ENCODE data around the gene CLDN20. TPM values are rescaled to one million over a fixed set of nuclear protein-coding genes. Genes with fewer than 3 reads are reported as not detected.

CLDN20 gene
- polyA plus RNA-seq, 1 experiment = not detected

- Histone ChIP-seq H3K27me3 (ENCODE audit: control insufficient read depth, insufficient read depth, low read length) (no peaks in the 10 kb centered on the region), H3K36me3 (ENCODE audit: control insufficient read depth, insufficient read depth, low read length) (peaks cover 3% of the 10 kb centered on the region; the same call in 1 of the 2 replicates), H3K4me3 (ENCODE audit: low read depth, low read length) (no peak overlapping the region)
- CTCF ChIA-PET = interaction anchor here (1.9 kb wide), 1 partner anchor 9 kb away, joined by 4 read pairs; no protein-coding TSS in a partner anchor
- DNase-seq (ENCODE audit: low read depth) = no peak
- no peak for TF ChIP-seq CTCF (IDR thresholded peaks at IDR 0.05; ENCODE audit: insufficient read depth, low read depth, low read length)
- POLR2A ChIA-PET = interaction anchor here (0.5 kb wide), 1 partner anchor 1784 kb away, joined by 11 read pairs; no protein-coding TSS in a partner anchor
These were observed 12.8 kb downstream of the CLDN20 start for GRCh38 chr6:155276638-155277037.

DNA sequence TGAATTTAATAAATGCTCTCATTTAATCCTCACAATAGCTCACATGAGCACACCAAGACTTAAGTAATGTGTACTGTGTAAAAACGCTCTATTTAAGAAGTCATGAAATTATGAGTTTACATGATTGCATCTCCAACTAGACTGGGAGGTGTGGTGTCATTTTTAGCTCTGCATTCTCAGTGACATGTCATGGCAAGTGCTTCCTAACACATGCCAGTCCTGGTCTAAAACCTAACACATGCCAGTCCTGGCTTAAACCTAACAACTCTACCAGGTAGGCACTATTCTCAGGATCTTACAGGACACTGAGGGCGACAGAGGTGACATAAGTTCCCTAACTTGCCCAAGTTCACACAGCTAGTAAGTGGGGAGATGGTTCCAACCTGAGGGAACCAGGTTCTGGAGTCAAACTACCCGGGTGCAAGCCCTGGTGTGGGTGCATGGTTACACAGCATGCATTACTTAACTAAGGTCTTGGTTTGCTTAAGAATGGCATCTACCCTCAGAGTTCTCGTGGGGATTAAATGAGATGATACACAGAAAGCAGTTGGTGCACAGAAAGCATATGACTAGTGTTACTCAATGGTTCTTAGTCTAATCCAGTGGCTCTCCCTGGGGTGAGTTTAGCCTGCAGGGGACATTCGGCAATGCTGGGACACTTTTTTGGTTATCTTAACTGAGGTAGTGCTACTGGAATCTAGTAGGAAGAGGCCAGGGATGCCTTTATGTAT, 14.7 kb downstream of the CLDN20 start:
- no peak for TF ChIP-seq CTCF (IDR thresholded peaks at IDR 0.05; ENCODE audit: insufficient read depth, low read depth, low read length)
- no peak overlapping the region for H3K4me3 ChIP-seq (ENCODE audit: low read depth, low read length)
- POLR2A ChIA-PET = no interaction called here
- DNase-seq (ENCODE audit: low read depth) = no peak
- H3K27me3 ChIP-seq (ENCODE audit: control insufficient read depth, insufficient read depth, low read length) = no peaks in the 10 kb centered on the region
- H3K36me3 ChIP-seq (ENCODE audit: control insufficient read depth, insufficient read depth, low read length) = peaks cover 3% of the 10 kb centered on the region; the same call in 1 of the 2 replicates
- CTCF ChIA-PET = interaction anchor here (1.3 kb wide), 2 partner anchors 10 to 30 kb away, joined by 4 read pairs; no protein-coding TSS in a partner anchor

DNA sequence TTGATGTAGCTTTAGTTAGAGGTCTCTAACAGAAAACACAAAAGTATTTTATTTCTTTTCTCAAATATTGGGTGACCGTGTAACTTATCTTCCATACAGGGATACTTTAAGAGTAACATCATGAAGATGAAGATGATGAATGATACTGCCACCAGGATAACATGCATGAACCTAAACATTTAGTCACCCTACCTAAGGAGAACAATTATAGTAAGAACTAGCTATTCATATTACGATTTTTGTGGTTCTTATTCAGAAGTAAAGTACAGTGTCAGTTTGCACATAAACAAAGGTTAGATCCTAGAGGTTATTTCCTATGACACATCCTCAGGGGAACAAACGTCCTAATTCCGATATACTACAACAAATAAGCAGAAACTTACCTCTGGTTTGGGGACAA, 21.0 kb downstream of the CLDN20 start:
- ChIA-PET POLR2A (no interaction called here), CTCF (no interaction called here)
- no peak for DNase-seq (ENCODE audit: low read depth)
- H3K27me3 ChIP-seq (ENCODE audit: control insufficient read depth, insufficient read depth, low read length) = no peaks in the 10 kb centered on the region
- H3K4me3 ChIP-seq (ENCODE audit: low read depth, low read length) = no peak overlapping the region
- no peaks in the 10 kb centered on the region for H3K36me3 ChIP-seq (ENCODE audit: control insufficient read depth, insufficient read depth, low read length)
- TF ChIP-seq CTCF (IDR thresholded peaks at IDR 0.05; ENCODE audit: insufficient read depth, low read depth, low read length) = no peak

- no peak for DNase-seq (ENCODE audit: low read depth)
- ChIA-PET CTCF (interaction anchor here (0.8 to 1.5 kb wide), 2 partner anchors 109 to 113 kb away, joined by 3 to 4 read pairs; no protein-coding TSS in a partner anchor), POLR2A (no interaction called here)
- Histone ChIP-seq H3K36me3 (ENCODE audit: control insufficient read depth, insufficient read depth, low read length) (no peaks in the 10 kb centered on the region), H3K27me3 (ENCODE audit: control insufficient read depth, insufficient read depth, low read length) (no peaks in the 10 kb centered on the region), H3K4me3 (ENCODE audit: low read depth, low read length) (no peak overlapping the region)
- TF ChIP-seq CTCF (IDR thresholded peaks at IDR 0.05; ENCODE audit: insufficient read depth, low read depth, low read length) = no peak
These were observed 23.9 kb downstream of the CLDN20 start for GRCh38 chr6:155287762-155288161.

- no peak for DNase-seq (ENCODE audit: low read depth)
- POLR2A ChIA-PET = no interaction called here
- no peak overlapping the region for H3K4me3 ChIP-seq (ENCODE audit: low read depth, low read length)
- H3K36me3 ChIP-seq (ENCODE audit: control insufficient read depth, insufficient read depth, low read length) = no peaks in the 10 kb centered on the region
- TF ChIP-seq CTCF (IDR thresholded peaks at IDR 0.05; ENCODE audit: insufficient read depth, low read depth, low read length) = no peak
- no peaks in the 10 kb centered on the region for H3K27me3 ChIP-seq (ENCODE audit: control insufficient read depth, insufficient read depth, low read length)
- CTCF ChIA-PET = no interaction called here
These were observed 26.7 kb downstream of the CLDN20 start for GRCh38 chr6:155290491-155290890.

Measured in BJ (cell line).